Stimulated activated CD4-positive, alpha-beta T cell treated with anti-CD3 and anti-CD28 coated beads, Interleukin-2, amount 100 ng/mL, for 4 hours (primary cell): Measurements from ENCODE around the gene HES7.

Experiments
- DNase-seq: peaks from one replicate; pipeline ENCODE4 v3.0.0-alpha.2; 2020; ENCODE audit warnings: low read depth

Gene HES7

DNA sequence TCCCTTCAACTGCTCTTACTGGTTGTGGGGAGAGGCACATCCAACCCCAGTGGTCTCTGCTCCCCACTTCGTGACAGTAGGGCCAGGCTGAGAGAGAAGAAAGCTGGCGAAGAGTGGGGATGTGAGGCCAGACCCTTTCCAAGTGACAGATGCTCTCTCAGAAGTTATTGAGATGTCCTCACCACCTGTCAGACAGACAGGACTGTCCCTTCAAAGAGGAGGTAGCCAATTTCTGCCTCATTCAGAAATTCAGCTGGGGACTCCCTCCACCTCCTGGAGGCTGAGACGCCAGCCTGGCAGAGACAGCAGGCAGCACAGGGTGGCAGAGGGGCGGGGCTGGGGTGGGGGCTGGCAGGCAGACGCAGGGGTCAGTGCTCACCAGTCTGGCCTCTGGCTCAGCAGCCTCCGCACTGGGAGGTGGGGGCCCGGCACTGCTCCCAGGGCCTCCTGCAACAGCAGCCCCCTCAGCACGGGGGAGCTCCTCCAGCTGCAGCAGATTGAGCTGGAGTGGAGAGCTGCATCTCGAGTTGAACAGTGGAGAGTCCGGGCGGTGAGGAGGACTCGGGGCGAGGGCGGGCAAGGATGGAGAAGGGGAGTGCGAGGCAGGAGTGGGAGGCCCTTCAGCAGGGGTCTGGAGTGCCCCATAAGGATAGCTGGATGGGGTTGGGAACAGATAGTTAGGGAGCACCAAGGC, 19.1 kb upstream of the HES7 start:
- DNase-seq: no peak

DNA sequence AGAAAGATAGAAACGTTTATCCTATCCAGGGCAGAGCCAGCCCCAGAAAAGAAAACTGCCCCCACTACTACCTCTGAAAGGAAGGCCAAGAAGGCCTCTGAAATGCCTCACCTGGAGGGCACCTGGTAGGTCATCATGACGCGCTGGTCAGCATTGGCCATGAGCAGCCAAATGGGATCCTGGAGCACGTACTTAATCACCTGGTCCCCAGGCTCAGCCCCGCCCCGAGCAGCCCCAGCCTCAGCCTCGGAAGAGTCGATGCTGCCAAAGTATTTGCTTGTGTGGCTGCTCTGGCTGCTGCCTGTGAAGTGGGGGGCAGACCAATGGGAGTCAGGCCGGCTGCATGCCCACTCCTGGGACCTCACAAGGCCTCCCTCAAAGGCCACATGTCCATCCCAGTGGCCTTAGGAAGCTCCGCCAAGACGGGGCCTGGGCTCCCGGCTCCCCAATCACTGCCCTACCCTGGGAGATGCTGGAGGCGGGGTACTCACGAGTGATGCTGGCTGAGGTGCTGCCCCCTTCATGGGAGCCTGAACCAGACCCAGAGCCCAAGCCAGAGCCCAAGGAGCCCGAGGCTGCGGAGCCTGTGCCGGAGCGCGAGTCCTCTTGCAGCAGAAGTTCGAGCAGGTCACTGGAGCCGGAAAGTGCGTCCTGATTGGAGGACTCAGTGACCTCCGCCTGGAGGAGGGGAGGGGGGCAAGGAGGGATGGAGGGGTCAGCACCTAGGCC, 18.4 kb upstream of the HES7 start:
- DNase-seq: no peak

GRCh38 chr17:8141741-8142140, 17.8 kb upstream of the HES7 start:
- no peak for DNase-seq

GRCh38 chr17:8141045-8141444, 17.1 kb upstream of the HES7 start:
- no peak for DNase-seq

DNA sequence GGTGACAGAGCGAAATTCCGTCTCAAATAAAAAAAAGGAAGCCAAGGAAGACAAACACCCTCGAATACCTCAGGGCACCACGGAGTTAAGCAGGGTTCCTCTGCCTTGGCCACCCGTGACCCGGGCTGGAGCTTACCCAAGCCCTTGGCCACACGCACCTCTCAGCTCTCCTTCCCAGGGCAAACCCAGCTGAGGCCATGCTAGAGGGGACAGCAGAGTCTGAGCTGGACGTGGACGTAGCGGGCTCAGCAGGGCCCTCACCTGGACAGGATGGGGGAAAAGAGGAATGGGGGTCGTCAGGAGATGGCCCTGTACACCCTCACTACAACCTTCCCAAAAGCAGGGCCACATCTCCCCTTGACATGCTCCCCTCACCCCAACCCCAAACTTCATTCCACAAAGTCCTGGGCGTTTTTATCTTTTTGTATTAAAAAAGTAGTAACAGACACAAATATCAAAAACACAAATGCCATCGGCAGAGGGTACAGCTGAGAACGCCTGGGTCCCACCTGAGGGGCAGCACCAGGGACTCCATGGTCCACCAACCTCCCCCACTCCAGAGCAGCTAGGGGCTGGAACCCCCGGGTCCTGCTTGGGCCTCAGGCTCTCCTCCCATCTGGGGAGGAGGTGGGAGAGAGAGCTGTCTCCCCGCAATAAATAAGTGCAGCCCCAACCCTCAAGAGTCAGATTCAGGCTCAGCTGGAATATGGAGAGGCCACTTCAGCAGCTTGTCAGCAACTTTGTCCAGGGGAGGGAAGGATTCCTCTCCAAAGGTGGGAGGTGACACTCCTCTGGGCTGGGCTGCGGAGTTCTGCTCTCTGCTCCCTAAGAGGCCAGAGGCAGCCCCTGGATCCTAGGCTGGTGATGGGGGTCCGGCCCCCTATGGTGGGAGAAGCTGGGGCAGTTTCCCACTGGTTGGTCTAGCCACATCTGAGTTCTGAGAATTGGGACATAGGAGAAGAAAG, 16.4 kb upstream of the HES7 start:
- no peak for DNase-seq

GRCh38 chr17:8138672-8139371, 14.9 kb upstream of the HES7 start:
- DNase-seq: peak; percentile 89

DNA sequence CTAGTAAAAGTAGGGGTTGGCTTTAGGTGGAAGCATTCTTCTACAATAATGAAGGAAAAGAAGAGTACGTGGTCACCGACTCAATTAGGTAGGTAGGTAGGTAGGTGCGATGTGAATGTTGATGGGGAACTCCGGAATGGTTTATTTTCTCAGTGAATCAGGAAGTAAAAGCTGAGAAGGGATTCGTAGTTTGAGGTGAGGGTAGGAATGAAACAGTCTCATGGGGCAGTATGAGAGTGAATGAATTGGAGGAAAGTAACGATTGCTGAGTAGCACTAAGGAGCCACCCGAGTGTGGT, 14.4 kb upstream of the HES7 start:
- no peak for DNase-seq

DNA sequence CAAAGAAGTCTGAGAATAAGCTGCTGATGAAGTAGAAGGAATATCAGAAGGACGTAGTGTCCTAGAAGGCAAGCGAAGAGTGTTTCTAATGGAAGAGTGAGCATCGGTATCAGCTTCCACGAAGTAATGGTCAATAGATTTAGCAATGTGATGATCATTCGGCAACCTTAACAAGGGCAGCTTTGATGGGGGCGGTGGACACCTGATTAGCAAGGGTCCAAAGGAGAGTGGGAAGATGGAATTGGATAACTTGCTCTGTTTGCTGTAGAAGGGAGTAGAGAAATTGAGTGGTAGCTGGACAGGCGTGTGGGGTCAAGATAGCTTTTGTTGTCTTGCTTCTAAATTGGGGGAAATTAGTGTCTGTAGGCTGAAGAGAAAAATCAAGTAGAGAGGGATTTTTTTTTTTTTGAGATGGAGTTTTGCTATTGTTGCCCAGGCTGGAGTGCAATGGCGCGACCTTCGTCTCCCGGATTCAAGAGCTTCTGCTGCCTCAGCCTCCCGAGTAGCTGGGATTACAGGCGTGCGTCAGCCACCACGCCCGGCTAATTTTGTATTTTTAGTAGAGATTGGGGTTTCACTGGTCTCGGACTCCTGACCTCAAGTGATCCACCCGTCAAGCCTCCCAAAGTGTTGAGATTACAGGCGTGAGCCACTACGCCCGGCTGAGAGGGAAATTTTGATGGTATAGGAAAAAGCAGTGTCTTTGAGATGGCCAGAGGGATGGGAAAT, 13.9 kb upstream of the HES7 start:
- no peak for DNase-seq

DNA sequence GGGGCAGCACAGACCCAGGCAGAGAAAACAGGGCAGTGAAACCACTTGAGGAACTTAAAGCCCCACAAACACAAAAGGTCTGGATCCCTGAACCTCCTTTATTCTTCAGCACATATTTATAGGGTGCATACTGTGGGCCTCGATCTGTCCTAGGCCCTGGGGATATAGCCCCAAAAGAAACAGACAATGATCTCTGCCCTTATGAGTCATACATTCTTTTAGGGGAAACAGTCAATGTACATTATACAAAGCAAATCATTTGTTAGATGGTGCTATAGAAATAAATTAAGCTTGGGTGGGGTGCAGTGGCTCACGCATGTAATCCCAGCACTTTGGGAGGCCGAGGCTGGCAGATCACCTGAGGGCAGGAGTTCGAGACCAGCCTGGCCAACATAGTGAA, 10.0 kb upstream of the HES7 start:
- DNase-seq: no peak

GRCh38 chr17:8133399-8133798, 9.5 kb upstream of the HES7 start:
- no peak for DNase-seq

- no peak for DNase-seq
Observed at GRCh38 chr17:8131844-8132441, 8.0 kb upstream of the HES7 start.

GRCh38 chr17:8128125-8128784, 4.3 kb upstream of the HES7 start:
- no peak for DNase-seq

DNA sequence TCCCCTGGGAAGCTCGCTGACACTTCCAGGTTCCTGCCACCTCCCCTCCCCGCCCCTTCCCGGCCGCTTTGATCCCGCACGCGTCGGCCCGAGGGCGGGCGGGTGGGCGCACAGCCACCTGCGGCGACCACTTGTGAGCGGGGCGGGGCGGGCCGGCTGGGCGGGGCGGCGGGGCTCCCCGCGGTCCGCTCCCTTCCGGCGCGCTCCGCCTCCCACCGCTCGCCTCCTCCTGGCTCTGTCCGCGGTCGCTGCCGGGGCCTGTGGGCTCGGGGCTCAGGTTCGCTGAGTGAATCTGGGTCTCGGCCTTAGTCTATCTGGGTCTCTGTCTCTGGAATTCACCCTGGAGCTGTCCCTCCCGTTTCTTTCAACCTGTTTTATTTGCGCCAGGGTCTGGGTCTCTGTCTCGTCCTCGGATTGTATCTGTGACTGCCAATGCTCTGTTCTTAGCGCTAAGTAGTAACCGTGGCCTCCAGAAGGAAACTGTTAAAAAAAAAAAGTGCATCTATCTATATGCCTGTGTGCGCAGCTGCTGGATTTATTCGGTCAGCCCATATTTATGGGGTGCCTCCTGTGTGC, 2.7 kb upstream of the HES7 start:
- no peak for DNase-seq

DNA sequence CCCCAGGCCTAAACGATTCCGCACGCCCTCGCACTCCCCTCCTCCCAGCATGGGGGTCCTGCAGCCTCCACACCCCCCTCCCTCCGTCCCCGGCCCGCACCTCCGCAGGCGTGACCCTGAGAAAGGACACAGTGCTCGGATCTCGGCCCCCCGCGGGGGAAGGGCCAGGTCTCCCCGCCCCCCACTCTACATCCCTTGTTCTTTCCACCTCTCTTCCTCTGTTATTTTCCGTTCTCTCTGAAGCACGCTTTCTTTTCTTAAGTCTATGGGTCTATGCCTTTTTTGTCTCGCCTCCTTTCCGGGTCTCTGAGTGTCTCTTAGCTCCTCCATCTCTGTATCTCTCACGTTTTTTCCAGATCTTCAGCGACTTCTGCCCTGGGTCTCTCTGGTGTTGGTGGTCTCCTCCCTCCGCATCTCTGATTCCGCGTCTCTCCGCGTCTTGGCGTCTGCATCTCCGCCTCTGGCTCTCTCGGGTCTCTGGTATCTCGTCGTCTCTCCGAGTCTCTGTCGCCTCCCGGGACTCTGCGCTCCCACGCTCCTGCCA, 2.1 kb upstream of the HES7 start:
- no peak for DNase-seq

DNA sequence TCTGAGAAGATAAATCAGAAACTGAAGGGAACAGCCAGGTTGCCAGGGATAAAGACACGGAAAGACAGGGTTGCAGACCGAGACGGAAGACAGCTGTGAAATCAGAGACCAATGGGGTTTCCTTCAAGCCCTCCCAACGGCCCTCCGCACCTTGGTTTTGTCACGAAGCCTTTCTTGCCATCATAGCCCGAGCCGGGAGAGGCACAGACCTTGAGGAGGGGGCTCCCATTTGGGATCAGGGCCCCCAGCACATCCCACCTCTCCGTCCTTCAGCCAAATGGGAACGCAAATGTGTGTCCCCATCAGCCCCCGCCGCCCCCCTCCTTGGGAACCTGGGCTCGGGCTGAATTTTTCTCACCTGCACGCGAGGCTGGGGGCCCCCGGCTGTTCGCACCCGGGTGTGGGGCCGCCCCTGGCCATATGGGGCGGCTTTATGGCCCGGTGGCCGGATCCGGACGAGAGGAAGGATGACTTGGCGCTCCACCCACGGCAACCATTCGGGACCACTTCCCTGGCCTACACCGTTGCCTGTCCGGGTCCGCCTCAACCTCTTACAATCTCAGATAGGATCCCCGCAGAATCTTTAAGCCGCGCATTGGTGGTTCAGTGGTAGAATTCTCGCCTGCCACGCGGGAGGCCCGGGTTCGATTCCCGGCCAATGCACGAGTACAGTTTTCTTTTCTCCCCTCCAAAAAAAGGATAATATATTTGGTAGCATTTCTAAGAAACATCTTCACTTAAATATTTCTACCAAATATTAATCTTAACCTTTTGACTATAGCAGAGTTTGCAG, 1.4 kb upstream of the HES7 start:
- DNase-seq: peak; percentile 80

- DNase-seq: no peak
Observed at GRCh38 chr17:8124350-8125153, 646 bp upstream of the HES7 start.

GRCh38 chr17:8122924-8123694, 797 bp downstream of the HES7 start:
- DNase-seq: no peak
